Activated naive CD4-positive, alpha-beta T cell treated with anti-CD3 and anti-CD28 coated beads, Interleukin-2, amount 50 U/mL, for 16 hours (primary cell): ENCODE data around the gene VPS11.

Experiments used
- DNase-seq: peaks from one replicate; pipeline ENCODE4 v3.0.0-alpha.2; 2020

VPS11 gene

DNA sequence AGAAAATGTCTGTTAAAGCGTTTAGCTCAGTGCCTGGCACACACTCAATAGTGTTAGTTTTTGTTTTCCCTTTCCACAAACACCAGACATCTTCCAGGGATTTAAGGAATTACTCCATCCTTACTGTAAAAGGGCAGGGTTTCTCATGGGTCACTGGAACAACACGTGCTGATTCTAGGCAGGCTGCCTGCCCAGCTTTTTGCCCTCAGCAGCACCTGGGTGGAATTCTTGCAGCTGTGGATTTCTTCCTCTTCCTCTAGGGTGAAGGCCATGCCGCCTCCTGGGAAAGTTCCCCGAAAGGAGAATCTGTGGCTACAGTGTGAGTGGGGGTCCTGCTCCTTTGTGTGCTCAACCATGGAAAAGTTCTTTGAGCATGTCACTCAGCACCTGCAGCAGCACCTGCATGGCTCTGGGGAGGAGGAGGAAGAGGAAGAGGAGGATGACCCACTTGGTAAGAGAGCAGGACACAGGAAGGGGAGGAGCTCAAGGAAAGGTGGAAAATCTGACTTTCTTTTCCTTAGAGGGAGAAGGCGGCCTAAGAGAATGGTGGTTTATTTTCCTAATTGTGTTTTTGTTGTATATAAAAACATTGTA is 59.2 kb downstream of the VPS11 start:
- no peak for DNase-seq

DNA sequence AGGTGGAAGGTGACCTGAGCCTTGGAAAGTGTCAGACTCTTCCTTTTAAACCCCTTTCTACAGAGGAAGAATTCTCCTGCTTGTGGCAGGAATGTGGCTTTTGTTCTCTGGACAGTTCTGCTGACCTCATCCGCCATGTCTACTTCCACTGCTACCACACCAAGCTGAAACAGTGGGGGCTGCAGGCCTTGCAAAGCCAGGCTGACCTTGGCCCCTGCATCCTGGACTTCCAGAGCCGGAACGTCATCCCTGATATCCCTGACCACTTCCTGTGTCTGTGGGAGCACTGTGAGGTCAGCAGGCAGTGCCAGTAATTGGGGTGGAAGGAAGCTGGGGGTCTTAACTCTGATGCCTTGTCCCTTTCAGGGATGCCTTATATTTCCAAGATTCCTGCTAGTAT is 63.0 kb downstream of the VPS11 start:
- DNase-seq: no peak
